Astrocyte (in vitro differentiated cells and primary cell): ENCODE measurements around the gene CST9L. TPM values are rescaled to one million over a fixed set of nuclear protein-coding genes. Genes with fewer than 3 reads are reported as not detected.

ENCODE experiments used
- DNase-seq: peaks from one replicate; pipeline ENCODE4 v3.0.0-alpha.2; 2010; ENCODE audit warnings: low read depth
- FAIRE-seq: peaks from 2 replicates; lab custom pipeline; 2011; peaks lifted over from hg19 to GRCh38; lab: Jason Lieb, UNC
- H2AFZ ChIP-seq: 2 replicates; pipeline ENCODE4 v1.6.0; 2012; ENCODE audit warnings: low read depth, low read length, inconsistent platforms
- H3K27ac ChIP-seq: 2 replicates; pipeline ENCODE4 v1.5.1; 2011; ENCODE audit warnings: low read depth, low read length, inconsistent platforms
- H3K27me3 ChIP-seq: 2 replicates; pipeline ENCODE4 v1.6.0; 2011; ENCODE audit warnings: low read length, inconsistent platforms; ENCODE audit not compliant: insufficient read depth
- H3K36me3 ChIP-seq: 2 replicates; pipeline ENCODE4 v1.5.1; 2011; ENCODE audit warnings: low read length, inconsistent platforms; ENCODE audit not compliant: insufficient read depth
- H3K4me1 ChIP-seq: 2 replicates; pipeline ENCODE4 v1.5.1; 2011; ENCODE audit warnings: low read length, inconsistent platforms; ENCODE audit not compliant: insufficient read depth
- H3K4me2 ChIP-seq: 2 replicates; pipeline ENCODE4 v1.6.0; 2012; ENCODE audit warnings: low read length, inconsistent platforms
- H3K4me3 ChIP-seq: 2 replicates; pipeline ENCODE4 v1.5.1; 2011; ENCODE audit warnings: low read depth, mild to moderate bottlenecking, low read length, inconsistent platforms; ENCODE audit not compliant: insufficient read depth
- H3K79me2 ChIP-seq: 2 replicates; pipeline ENCODE4 v1.6.0; 2012; ENCODE audit warnings: mild to moderate bottlenecking, low read length, inconsistent platforms; ENCODE audit not compliant: insufficient read depth
- H3K9ac ChIP-seq: 2 replicates; pipeline ENCODE4 v1.6.0; 2012; ENCODE audit warnings: mild to moderate bottlenecking, low read length, inconsistent platforms
- H3K9me3 ChIP-seq: 2 replicates; pipeline ENCODE4 v1.5.1; 2012; ENCODE audit warnings: low read depth, mild to moderate bottlenecking, low read length, inconsistent platforms; ENCODE audit not compliant: insufficient read depth
- H4K20me1 ChIP-seq: 2 replicates; pipeline ENCODE4 v1.6.0; 2012; ENCODE audit warnings: low read length, inconsistent platforms; ENCODE audit not compliant: insufficient read depth
- H3K27ac Mint-ChIP-seq: one replicate; pipeline ENCODE4 v1.8.0; 2021; ENCODE audit warnings: mild to moderate bottlenecking, mixed read lengths; ENCODE audit not compliant: unreplicated experiment
- H3K27me3 Mint-ChIP-seq: one replicate; pipeline ENCODE4 v1.8.0; 2021; ENCODE audit warnings: low read depth, mixed read lengths; ENCODE audit not compliant: unreplicated experiment
- H3K36me3 Mint-ChIP-seq: one replicate; pipeline ENCODE4 v1.8.0; 2021; ENCODE audit warnings: low read depth, mixed read lengths; ENCODE audit not compliant: unreplicated experiment
- H3K4me1 Mint-ChIP-seq: one replicate; pipeline ENCODE4 v1.8.0; 2021; ENCODE audit warnings: low read depth, mixed read lengths; ENCODE audit not compliant: unreplicated experiment
- H3K4me3 Mint-ChIP-seq: one replicate; pipeline ENCODE4 v1.8.0; 2021; ENCODE audit warnings: mild to moderate bottlenecking, moderate library complexity, mixed read lengths; ENCODE audit not compliant: unreplicated experiment
- H3K9me3 Mint-ChIP-seq: one replicate; pipeline ENCODE4 v1.8.0; 2021; ENCODE audit warnings: mild to moderate bottlenecking, mixed read lengths; ENCODE audit not compliant: unreplicated experiment
- CTCF ChIP-seq: IDR thresholded peaks from 2 replicates; pipeline ENCODE4 v1.5.1; 2011; ENCODE audit warnings: low read depth, mild to moderate bottlenecking, inconsistent platforms, low read length, moderate library complexity; ENCODE audit not compliant: insufficient read depth
- EZH2 ChIP-seq: IDR thresholded peaks from 2 replicates; pipeline ENCODE4 v1.6.1; 2012; ENCODE audit warnings: mild to moderate bottlenecking, low read length, inconsistent platforms; ENCODE audit not compliant: insufficient read depth
- total RNA-seq: library from RNA; stranded (reverse); gene quantifications from 2 replicates; pipeline ENCODE4 v1.2.1, GENCODE V29; 2021

The CST9L gene
- total RNA-seq, 1 donor from 2014 or later = not detected

- FAIRE-seq = no peak
- no peaks in the 10 kb centered on the region for H3K27me3 ChIP-seq
Measured at GRCh38 chr20:23551383-23551782, 16.9 kb downstream of the CST9L start.

GRCh38 chr20:23550227-23550626 lies 18.1 kb downstream of the CST9L start:
- no peaks in the 10 kb centered on the region for H3K9me3 ChIP-seq
- H4K20me1 ChIP-seq = no peaks in the 10 kb centered on the region
- DNase-seq (no peak), FAIRE-seq (no peak)
- Mint-ChIP-seq H3K4me1 (no peaks in the 10 kb centered on the region), H3K9me3 (peaks cover 2% of the 10 kb centered on the region), H3K36me3 (no peaks in the 10 kb centered on the region), H3K4me3 (no peak overlapping the region), H3K27me3 (peaks cover 36% of the 10 kb centered on the region), H3K27ac (no peak overlapping the region)
- no peaks in the 10 kb centered on the region for H3K36me3 ChIP-seq
- TF ChIP-seq CTCF = no peak
- no peak for TF ChIP-seq EZH2
- no peak overlapping the region for H3K9ac ChIP-seq
- H3K4me1 ChIP-seq = no peaks in the 10 kb centered on the region
- no peak overlapping the region for H3K27ac ChIP-seq
- H3K79me2 ChIP-seq = no peaks in the 10 kb centered on the region
- H3K27me3 ChIP-seq = no peaks in the 10 kb centered on the region
- no peak overlapping the region for H2AFZ ChIP-seq
- no peak overlapping the region for H3K4me2 ChIP-seq
- no peak overlapping the region for H3K4me3 ChIP-seq

More at GRCh38 chr20:23551383-23551782, 16.9 kb downstream of the CST9L start:
- TF ChIP-seq CTCF (no peak), EZH2 (no peak)
- Histone ChIP-seq H2AFZ (no peak overlapping the region), H3K9ac (no peak overlapping the region), H3K79me2 (no peaks in the 10 kb centered on the region), H3K36me3 (no peaks in the 10 kb centered on the region), H3K4me3 (no peak overlapping the region), H3K27ac (no peak overlapping the region), H3K9me3 (no peaks in the 10 kb centered on the region), H3K4me2 (no peak overlapping the region), H4K20me1 (no peaks in the 10 kb centered on the region), H3K4me1 (no peaks in the 10 kb centered on the region)
- DNase-seq = no peak
- Mint-ChIP-seq H3K27ac (no peak overlapping the region), H3K27me3 (peaks cover 31% of the 10 kb centered on the region), H3K4me1 (no peaks in the 10 kb centered on the region), H3K9me3 (peaks cover 2% of the 10 kb centered on the region), H3K36me3 (no peaks in the 10 kb centered on the region), H3K4me3 (no peak overlapping the region)

GRCh38 chr20:23548408-23548807 lies 19.9 kb downstream of the CST9L start:
- Mint-ChIP-seq H3K4me3 (no peak overlapping the region), H3K36me3 (no peaks in the 10 kb centered on the region), H3K27ac (no peak overlapping the region), H3K4me1 (no peaks in the 10 kb centered on the region), H3K9me3 (peaks cover 7% of the 10 kb centered on the region), H3K27me3 (peaks cover 52% of the 10 kb centered on the region)
- no peaks in the 10 kb centered on the region for H3K9me3 ChIP-seq
- TF ChIP-seq EZH2 (no peak), CTCF (no peak)
- H3K27ac ChIP-seq = no peak overlapping the region
- H2AFZ ChIP-seq = no peak overlapping the region
- H4K20me1 ChIP-seq = no peaks in the 10 kb centered on the region
- DNase-seq = no peak
- H3K27me3 ChIP-seq = no peaks in the 10 kb centered on the region
- no peak overlapping the region for H3K4me2 ChIP-seq
- H3K9ac ChIP-seq = no peak overlapping the region
- H3K4me1 ChIP-seq = no peaks in the 10 kb centered on the region
- no peak overlapping the region for H3K4me3 ChIP-seq
- no peak for FAIRE-seq
- no peaks in the 10 kb centered on the region for H3K36me3 ChIP-seq
- no peaks in the 10 kb centered on the region for H3K79me2 ChIP-seq
